GM11168 (cell line): ENCODE results near the gene KPNA3.

Source experiments
- in situ Hi-C: fragments of 300-500 bp; cut with MboI; formaldehyde crosslinking; loops from one replicate; pipeline ENCODE4 v1.12.0; 2022; ENCODE audit warnings: low sequenced_read_pairs; ENCODE audit not compliant: unreplicated experiment

Gene KPNA3

DNA sequence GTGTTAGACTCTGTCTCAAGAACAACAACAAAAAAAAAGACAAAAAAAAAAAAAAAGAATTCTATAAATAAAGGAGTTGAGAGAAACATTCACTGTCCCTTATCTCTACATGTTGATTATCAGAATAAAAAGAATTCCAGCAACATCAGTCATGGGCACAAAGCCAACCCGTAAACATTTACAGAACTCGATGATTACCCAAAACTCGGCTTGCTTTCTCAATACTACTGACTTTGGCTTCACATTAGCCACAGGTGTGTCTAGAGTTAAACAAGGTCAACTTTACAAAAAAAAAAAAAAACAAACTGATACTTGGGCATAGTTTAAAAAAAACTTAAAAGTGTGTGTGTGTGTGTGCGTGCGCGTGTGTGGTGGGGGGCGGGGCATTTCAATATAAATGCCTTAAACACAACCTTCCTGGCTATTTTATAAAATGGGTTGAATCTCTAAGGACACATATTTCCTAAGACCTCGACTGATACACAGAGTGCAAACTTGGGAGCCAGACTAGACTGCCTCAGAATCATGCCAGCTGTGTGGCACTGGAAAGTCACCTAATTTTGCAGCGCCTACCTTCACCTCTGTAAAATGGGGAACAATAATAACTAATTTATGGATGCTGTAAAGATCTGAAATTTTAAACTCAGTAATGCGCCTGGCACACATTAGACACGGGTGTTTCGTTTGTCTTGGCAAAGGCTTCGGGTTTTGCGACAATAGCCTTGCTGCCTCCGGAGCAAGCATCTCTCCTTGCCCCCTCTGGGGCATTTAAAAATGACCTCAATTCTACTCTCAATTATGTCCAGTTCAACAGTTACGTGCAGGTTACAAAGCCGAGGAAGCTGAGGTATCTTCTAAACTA is 102.1 kb downstream of the KPNA3 start:
- in situ Hi-C loops: no loop called here

DNA sequence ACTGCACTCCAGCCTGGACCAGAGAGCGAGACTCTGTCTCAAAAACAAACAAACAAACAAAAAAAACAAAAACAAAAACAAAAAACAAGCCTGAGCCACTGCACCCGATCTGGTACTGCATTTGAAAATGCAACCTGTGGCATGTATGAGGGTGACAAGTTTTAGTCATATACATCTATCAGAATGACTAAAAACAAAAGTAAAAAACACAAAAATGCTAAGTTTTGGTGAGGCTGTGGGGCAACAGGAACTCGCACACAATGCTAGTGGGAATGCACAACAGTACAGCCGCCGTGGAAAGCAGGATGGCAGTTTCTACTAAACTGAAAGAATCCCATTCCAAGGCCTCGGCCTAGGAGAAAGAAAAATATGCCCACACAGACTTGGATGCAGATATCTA is 109.0 kb downstream of the KPNA3 start:
- in situ Hi-C loops: no loop called here

DNA sequence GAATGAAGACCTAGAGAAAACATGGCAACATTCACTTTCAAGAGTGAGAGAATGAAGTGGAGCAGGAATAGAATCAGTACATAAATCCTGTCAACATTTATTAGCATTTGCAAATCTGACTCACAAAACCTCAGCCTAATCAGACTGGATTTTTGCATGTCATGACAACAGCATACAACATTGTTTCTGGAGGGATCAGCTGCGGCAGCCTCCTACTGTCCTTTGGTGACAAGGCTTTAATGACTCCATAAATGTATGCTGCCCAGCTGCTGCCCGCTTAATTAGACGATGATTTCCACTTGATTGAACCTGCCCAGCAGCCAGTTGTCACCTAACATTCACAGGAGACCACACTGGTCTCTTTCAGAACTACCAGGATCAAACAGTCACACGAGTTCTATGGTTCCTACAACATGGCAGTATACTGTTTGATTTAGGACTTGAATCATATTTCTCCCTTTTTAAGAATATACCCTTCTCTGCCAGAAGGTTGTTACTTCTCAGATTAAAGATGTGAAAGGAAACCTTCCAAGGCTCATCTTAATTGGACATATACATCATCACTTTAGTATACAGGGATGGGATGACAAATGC is 110.5 kb downstream of the KPNA3 start:
- in situ Hi-C loops: no loop called here

DNA sequence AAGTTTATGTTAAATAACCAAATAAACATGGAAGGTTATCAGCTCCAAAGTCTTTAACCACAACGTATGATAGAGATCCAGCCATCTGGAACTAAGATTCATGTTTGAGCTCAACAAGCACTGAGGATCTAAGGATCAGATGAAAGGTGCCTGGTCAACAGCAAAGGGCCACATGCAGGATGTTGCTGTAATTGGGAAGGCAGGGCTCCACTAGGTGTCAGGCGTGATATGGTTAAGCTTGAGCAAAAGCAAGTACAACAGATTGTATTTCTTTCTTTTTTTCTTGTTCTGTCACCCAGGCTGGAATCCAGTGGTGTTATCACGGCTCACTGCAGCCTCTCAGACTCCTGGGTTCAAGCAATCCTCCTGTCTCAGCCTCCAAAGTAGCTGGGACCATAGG is 113.2 kb downstream of the KPNA3 start:
- in situ Hi-C loops: no loop called here

DNA sequence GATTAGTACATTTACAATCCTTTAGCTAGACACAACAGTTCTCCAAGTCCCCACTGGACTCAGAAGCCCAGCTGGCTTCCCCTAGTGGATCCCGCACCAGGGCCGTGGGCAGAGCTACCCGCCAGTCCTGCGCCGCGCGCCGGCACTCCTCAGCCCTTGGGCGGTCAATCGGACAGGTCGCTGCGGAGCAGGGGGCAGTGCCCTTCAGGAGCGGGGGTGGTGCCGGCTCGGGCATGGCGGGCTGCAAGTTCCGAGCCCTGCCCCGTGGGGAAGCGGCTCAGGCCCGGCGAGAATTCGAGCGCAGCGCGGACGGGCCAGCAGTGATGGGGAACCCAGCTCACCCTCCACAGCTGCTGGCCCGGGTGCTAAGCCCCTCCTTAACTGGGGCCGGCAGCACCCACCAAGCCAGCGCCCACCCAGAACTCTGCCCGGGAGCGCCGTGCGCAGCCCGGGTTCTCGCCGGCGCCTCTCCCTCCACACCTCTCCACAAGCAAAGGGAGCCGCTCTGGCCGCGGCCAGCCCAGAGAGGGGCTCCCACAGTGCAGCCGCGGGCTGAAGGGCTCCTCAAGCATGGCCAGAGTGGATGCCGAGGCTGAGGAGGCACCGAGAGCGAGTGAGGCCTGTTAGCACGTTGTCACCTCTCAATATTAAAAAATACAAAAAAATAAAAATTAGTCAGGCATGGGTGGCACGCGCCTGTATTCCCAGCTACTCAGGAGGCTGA is 114.1 kb downstream of the KPNA3 start:
- in situ Hi-C loops: no loop called here

DNA sequence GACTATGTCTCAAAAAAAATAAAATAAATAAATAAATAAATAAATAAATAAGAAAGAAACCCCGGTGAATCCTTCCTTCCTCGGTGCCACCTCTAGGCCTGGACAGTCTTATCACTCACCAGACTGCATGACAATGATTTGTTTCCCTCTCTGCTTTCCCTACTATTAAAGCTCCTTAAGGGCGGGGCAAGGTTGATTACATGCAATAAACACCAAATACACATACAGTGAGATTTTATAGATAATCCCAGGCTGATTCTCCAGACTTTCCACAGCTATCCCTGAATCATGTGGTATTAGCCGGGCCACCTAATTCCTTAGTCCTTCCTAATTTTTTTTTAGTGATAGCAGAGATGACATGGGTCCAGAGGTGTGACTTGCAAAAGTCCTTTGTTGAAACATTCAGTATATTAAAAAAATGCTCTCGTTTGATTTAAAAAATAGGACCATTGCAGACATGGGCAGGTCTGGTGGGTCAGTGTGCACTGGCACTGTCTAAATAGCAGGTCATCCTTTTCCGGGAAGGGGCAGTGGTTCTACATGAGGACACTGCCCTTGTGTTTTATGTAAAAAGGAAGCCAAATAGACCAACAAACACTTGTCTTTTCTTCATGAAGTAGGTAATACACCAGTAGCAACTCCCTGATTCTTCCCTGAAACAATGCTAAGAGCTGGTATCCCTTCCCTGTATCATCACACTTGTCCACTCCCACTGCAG is 115.7 kb downstream of the KPNA3 start:
- in situ Hi-C loops: no loop called here

DNA sequence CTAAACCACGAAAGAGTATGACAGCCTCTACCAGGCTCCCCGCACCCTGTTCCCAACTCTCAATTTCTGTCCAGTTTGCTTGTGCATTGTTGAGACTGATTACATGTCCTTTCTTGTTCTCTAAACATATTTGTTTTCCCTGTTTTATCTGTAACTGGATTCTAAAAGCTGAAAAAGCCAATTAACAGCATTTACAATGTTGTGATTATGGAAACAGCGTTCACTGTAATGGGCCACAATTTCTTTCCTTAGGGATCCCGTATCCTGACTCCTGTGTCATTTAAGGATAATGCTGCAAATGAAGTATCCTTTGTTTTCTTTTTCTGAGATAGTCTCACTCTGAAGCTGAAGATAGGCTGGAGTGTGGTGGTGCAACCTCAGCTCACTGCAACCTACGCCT is 121.7 kb downstream of the KPNA3 start:
- in situ Hi-C loops: no loop called here

DNA sequence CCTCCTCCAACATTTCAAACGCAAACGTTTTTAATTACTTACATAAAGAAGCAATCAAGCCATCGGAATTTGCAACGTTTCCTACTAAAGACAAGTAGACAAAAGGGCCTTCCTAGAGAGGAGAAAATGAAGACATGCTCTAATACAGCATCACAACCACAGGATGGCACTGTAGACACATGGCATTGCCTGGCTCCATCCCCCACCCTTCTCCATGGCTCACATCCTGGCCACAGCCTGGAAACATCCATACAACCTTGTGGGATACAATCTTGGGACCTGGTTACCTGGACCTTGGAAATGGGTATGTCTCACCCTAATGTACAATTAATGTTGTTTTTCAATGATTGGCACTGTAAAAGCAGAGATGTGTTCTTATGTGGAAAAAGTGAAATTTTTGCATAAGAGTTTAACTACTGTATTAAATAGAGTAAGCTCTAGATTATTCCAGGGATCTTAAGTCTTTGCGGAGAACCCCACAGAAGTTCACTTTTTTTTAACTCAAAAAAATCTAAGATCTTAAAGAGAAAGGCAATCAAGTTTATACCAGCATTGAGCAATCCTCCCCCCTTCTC is 122.7 kb downstream of the KPNA3 start:
- in situ Hi-C loops: no loop called here

DNA sequence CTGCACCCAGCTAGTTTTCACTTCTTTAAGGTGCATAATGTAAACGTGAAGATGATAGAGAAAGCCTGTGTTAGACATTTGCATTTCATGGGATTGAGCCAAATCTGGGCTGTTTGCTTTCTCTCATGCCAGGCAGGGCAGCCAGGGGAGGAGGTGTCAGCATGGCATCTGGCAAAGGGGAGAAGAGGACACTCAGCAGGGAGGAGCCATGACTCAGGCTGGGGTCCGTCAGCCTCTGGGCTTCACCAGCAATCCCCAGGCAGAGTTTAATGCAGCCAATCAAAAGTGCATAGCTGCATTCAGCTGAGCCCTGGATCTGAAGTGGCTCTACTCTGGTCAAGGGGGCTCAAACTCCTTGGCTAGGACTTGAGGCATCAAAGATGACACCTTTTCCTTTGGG is 124.7 kb downstream of the KPNA3 start:
- in situ Hi-C loops: no loop called here

DNA sequence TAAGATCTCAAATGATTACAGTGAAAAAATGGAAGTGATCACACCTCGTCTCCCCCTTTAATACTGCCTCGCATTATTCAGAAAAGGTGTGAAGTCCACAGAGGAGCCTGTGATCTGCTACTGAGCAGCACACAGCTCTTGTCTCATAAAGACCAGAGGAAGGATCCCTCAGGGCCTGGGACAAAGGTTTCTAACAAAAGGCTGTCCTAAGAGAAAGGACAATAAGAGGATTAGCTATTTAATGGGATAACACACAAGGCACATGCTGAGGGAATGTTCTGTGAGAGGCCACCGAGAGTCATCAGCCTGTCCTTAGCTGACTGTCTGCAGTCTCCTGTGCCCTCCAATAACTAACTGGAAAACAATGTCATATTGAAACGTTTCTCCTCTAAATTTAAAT is 127.9 kb downstream of the KPNA3 start:
- in situ Hi-C loops: loop anchor here (5.0 kb wide), 1 partner anchor 183 kb away; no protein-coding TSS in a partner anchor

DNA sequence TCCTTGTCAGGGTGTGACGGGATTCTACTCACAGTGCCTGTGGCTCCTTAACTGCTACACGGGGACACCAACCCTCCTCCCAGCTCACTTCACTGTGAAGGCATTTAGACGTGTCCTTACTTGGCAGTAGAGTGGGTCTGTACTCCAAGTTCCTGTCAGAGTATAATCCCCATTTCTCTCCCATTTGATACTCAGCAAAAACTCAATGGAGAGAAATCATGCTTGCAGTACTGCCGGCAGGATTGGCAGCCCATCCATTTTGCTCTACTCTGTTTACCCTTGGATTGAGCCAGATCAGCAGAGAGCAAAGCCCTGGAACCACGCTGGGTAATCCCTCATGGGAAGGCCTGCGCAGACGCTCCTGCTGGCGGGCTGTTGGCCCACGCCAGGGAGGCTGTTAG is 135.2 kb downstream of the KPNA3 start:
- in situ Hi-C loops: no loop called here

DNA sequence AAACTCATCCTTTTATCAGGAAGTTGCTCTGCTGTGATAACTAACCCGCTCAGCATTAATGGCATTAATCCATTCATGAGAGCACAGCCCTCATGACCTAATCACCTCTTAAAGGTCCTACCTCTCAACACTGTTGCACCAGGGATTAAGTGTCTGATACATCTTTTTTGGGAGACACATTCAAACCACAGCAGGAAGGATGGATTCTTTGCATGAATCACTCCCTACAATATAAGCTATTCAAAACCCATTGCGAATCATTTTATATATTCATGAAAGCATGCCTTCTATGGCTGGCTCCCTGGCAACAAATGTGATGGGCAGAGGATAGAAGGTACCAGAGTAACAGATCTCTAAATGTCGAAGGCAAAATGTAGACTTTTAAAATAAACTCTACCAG is 136.6 kb downstream of the KPNA3 start:
- in situ Hi-C loops: no loop called here

DNA sequence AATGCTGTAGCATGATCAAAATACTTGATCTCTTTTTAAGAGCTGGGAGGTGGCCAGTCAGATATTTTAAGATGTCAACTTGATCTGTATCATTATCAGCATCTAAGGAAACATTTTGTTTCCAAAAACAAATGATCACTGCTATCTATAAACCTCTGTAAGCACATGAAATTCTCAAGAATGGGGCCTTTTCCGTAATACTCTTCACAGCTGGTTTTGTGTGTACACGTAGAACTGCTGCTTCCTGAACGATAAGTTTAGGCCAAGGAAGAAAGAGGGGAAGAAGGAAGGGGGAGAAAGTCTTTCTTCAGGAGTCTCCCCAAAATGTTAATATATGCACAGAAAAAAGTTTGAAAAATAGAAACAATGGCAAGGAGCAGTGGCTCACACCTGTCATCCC is 138.5 kb downstream of the KPNA3 start:
- in situ Hi-C loops: no loop called here

DNA sequence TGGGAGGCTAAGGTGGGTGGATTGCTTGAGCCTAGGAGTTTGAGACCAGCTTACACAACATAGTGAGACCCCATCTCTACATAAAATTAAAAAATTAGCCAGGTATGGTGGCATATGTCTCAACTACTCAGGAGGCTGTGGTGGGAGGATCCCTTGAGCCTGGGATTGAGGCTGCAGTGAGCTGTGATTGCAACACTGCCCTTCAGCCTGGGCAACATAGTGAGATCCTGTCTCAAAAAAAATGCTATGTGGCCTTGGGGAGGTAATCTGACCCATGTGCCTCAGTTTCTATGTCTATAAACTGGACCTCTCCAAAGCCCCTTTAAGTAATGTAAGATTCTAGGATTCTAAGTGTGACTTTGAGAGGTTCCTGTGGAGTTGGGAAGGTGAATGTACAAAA is 139.0 kb downstream of the KPNA3 start:
- in situ Hi-C loops: no loop called here

DNA sequence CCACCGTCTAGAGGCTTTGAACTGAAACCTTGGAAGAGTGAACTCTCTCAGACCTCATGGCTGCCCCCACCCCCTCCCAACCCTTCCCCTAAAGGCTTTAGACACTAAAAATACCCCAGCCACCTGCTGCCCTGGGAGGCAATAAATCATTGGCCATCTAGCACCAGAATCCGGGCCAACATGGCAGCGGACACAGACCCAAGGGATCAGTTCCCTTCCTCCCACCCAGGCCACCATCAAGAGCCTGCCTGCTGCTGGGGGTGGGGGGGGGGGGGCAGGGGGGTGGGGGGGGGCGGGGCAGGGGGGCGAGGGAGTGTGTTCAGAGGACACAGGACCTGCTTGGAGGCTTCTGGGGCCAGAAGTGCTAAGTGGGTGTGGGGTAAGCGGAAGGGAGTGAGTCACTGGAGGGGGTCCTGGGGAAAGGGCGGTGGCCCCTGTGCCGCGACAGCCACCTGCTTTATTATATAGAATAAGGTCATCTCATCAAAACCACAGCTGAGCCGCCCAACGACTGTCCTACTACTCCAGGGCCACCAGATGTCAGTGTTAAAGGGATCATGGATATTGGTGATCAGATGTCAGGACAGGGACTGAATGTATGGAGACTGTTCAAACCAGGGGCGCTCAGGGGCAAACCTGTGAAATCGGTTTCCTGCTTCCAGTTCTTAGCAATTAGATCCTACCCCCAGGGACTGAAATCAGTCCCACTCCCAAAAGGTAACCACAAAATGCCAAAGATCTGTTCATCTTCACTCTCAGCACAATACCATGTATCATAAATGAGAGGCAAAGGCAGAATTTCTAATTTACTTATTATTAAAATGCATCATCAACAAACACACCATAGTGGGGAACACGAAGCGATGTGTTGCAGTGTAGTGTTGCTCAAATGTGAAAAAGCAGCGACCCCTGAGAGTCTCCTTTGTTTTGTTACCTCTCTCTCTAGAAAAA is 139.9 kb downstream of the KPNA3 start:
- in situ Hi-C loops: no loop called here

DNA sequence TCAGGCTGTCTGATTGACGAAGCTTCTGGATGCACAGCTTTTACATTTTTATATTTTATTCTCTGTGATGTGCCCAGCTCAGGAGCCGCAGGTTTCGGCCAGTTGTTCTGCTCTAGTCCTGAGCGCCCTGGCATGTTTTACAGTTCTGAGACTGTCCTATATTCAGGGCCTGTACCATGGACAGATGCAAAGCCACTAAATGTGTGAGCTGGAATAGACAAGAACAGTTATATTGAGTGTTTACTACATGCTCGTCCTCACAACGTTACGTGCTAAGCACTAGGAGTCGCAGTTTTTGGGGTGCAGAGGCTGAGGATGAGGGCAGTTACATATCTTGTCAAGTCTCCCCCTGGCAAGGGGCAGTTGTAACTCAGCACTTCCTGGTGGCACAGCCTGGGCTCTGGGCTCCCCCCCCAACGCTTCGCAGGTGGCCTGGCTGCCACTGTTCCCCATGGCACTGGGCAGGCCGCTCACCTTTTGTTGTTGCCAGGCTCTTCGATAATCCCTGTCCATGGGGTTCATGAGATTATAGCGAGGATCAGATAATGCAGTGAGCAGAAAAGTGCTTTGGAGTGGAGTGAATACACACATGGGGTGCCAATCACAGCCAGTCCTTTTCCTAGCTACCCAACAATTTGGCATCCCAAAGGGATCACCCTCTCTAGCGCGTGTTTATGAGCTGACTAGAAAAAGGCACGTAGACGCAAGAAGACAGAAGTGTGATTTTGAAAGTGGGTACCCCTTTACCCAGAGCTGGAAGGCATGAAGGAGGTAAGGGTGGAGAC is 140.7 kb downstream of the KPNA3 start:
- in situ Hi-C loops: no loop called here

DNA sequence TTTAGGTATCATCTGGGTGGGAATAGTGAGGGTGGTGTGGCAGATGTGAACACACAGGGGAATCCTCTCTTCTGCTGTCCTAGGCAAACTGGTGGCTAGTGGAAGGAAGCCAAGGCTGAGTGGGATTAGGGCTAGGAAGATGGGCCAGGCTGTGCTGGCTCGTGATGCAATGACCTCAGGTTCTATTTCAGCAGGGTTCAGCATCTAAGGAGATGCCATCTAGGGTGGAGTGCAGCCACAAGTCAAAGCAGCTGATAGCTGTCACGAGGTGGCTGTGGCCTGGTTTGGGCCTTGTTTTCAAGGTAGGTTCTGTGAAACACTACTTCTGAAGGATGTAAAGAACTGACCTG is 142.5 kb downstream of the KPNA3 start:
- in situ Hi-C loops: no loop called here
